Spleen (tissue), 11 donors: ENCODE measurements around the gene ROM1. TPM values are rescaled to one million over a fixed set of nuclear protein-coding genes. Genes with fewer than 3 reads are reported as not detected.
"Not testable (repeated sequence)": the region's sequence is repeated elsewhere in the genome, so short reads cannot be mapped to it uniquely, and the experiment has no call there.

ENCODE experiments used
- DNase-seq: peaks from one replicate; pipeline ENCODE4 v3.0.0-alpha.2; 2020
- H3K27ac ChIP-seq, 8 donors: fragments of 200-600 bp; sonication (generic) in 7 of 8; 1 replicate in 4 of 8; 2 replicates in 4 of 8; pipeline versions ENCODE4 v1.5.0 to v1.8.0; 2016 to 2021; ENCODE audit warnings: inconsistent platforms in 4 of 8, mild to moderate bottlenecking in 4 of 8, moderate library complexity in 1 of 8
- H3K27me3 ChIP-seq, 7 donors: fragments of 200-600 bp; sonication (generic) in 6 of 7; replicated peaks in 1 of 7; 1 replicate in 4 of 7; 2 replicates in 3 of 7; pipeline versions ENCODE4 v1.5.0 to v1.8.0; 2016 to 2021; ENCODE audit warnings: inconsistent platforms in 3 of 7, mild to moderate bottlenecking in 1 of 7
- H3K36me3 ChIP-seq, 6 donors: fragments of 200-600 bp; sonication (generic) in 5 of 6; 1 replicate in 4 of 6; 2 replicates in 2 of 6; pipeline versions ENCODE4 v1.5.0 to v1.8.0; 2016 to 2021; ENCODE audit warnings: inconsistent platforms in 2 of 6
- H3K4me1 ChIP-seq, 6 donors: fragments of 200-600 bp; sonication (generic) in 5 of 6; 1 replicate in 3 of 6; 2 replicates in 3 of 6; pipeline versions ENCODE4 v1.5.0 to v1.8.0; 2016 to 2021; ENCODE audit warnings: inconsistent platforms in 3 of 6
- H3K4me3 ChIP-seq, 8 donors: fragments of 200-600 bp; sonication (generic) in 7 of 8; 1 replicate in 4 of 8; 2 replicates in 4 of 8; pipeline versions ENCODE4 v1.5.0 to v1.8.0; 2016 to 2021; ENCODE audit warnings: inconsistent platforms in 4 of 8, mild to moderate bottlenecking in 4 of 8, moderate library complexity in 2 of 8
- H3K9me3 ChIP-seq, 8 donors: fragments of 200-600 bp; sonication (generic) in 7 of 8; 1 replicate in 4 of 8; 2 replicates in 4 of 8; pipeline versions ENCODE4 v1.5.0 to v1.8.0; 2016 to 2021; ENCODE audit warnings: inconsistent platforms in 4 of 8
- POLR2A ChIP-seq, 3 donors: fragments of 450-650 bp; IDR thresholded peaks; one replicate each; pipeline ENCODE4 v1.5.1; 2017; ENCODE audit warnings: antibody characterized with exemption in 3 of 3, mild to moderate bottlenecking in 1 of 3
- POLR2AphosphoS5 ChIP-seq, 3 donors: sonication (generic); formaldehyde crosslinking; IDR thresholded peaks; one replicate each; pipeline ENCODE4 v1.5.1; 2017; ENCODE audit warnings: antibody characterized with exemption in 3 of 3
- WGBS, 5 donors: extraction: QIAGEN DNeasy Blood & Tissue Kit in 3 of 5; methylation state at CpG; one replicate each; pipeline versions ENCODE4 v1.1.5 to v1.1.7; 2013 to 2018; 5-methylcytosine and 5-hydroxymethylcytosine counted together
- intact Hi-C: fragments of 100-400 bp; cut with DNase I; formaldehyde crosslinking; loops from one replicate; pipeline ENCODE4 v1.15.0; 2023; ENCODE audit warnings: low total_unique reads
- polyA plus RNA-seq, 3 donors: library from polyadenylated mRNA; stranded (reverse); fragments of 200-250 nt; gene quantifications; one replicate each; pipeline ENCODE4 v1.2.1, GENCODE V29; 2013
- total RNA-seq, 7 donors: library from RNA; depleted of rRNA in 3 of 7; stranded (reverse); fragments of >200 nt in 3 of 7; fragmentation: NEBNext Ultra II Directional in 4 of 7; extraction: Animal tissue kit (Norgen Biotek cat#: 25700) in 4 of 7; gene quantifications; one replicate each; pipeline versions ENCODE4 v1.1.0 to v1.2.1, GENCODE V29; 2016 to 2021
- TF ChIP-seq, protein P1 (sequence below), 11 experiments: fragments of 200-600 bp in 7 of 11; fragments of 450-650 bp in 4 of 11; sonication (generic) in 4 of 11; IDR thresholded peaks in 8 of 11; conservative IDR thresholded peaks in 3 of 11; 1 replicate in 7 of 11; 2 replicates in 4 of 11; pipeline versions ENCODE4 v1.4.0 to v1.8.0; 2016 to 2021; ENCODE audit warnings: antibody characterized with exemption in 11 of 11, inconsistent platforms in 4 of 11, mild to moderate bottlenecking in 1 of 11
- donor health status: healthy with polysubstance abuse.
- donor health status: DM: no; HTN: no; CAD: no; lungs with moderate emphysema.
- donor health status: DM: no; HTN: no; CAD: no.
- donor health status: Bipolar disorder and iron deficiency.
- donor health status: healthy.
- donor health status: DM: no; HTN: no; CAD: no.
- donor health status: DM: yes; HTN: yes; CAD: no.

Gene ROM1
- total and polyA plus RNA-seq, 10 donors, result 4.2 to 15.0 (median 5.9) TPM

GRCh38 chr11:62567018-62567633 is 45.9 kb upstream of the ROM1 start:
- no peak overlapping the region for H3K4me3 ChIP-seq
- no peaks in the 10 kb centered on the region for H3K9me3 ChIP-seq
- intact Hi-C loops, result no loop called here
- 44 to 79% (median 75%) methylated on average over 8 of the region's 8 CpGs for WGBS, 5 donors
- peak overlapping the region in 2 of 8 donors; percentile 58 to 70 for H3K27ac ChIP-seq
- peaks cover 4 to 65% (median 25%) of the 10 kb centered on the region in 6 donors for H3K4me1 ChIP-seq
- TF ChIP-seq, protein P1, sequence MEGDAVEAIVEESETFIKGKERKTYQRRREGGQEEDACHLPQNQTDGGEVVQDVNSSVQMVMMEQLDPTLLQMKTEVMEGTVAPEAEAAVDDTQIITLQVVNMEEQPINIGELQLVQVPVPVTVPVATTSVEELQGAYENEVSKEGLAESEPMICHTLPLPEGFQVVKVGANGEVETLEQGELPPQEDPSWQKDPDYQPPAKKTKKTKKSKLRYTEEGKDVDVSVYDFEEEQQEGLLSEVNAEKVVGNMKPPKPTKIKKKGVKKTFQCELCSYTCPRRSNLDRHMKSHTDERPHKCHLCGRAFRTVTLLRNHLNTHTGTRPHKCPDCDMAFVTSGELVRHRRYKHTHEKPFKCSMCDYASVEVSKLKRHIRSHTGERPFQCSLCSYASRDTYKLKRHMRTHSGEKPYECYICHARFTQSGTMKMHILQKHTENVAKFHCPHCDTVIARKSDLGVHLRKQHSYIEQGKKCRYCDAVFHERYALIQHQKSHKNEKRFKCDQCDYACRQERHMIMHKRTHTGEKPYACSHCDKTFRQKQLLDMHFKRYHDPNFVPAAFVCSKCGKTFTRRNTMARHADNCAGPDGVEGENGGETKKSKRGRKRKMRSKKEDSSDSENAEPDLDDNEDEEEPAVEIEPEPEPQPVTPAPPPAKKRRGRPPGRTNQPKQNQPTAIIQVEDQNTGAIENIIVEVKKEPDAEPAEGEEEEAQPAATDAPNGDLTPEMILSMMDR (IDR thresholded peaks at IDR 0.05 in 8 of 11, conservative IDR thresholded peaks at IDR 0.05 in 3 of 11), result no peak
- TF ChIP-seq POLR2AphosphoS5 (IDR thresholded peaks at IDR 0.05) (no peak), POLR2A (IDR thresholded peaks at IDR 0.05) (no peak)
- peaks cover 0 to 100% (median 96%) of the 10 kb centered on the region in 6 donors for H3K36me3 ChIP-seq
- peak; percentile 32 for DNase-seq
- H3K27me3 ChIP-seq, result no peaks in the 10 kb centered on the region

- H3K27ac ChIP-seq, result peak overlapping the region in 1 of 8 donors; percentile 20
- peak; percentile 2 for DNase-seq
- TF ChIP-seq, protein P1 (IDR thresholded peaks at IDR 0.05 in 8 of 11, conservative IDR thresholded peaks at IDR 0.05 in 3 of 11), result no peak
- TF ChIP-seq POLR2A (IDR thresholded peaks at IDR 0.05), result no peak
- H3K9me3 ChIP-seq, result no peaks in the 10 kb centered on the region
- H3K4me1 ChIP-seq, result peaks cover 15 to 72% (median 37%) of the 10 kb centered on the region in 6 donors
- no peaks in the 10 kb centered on the region for H3K27me3 ChIP-seq
- H3K4me3 ChIP-seq, result no peak overlapping the region
- WGBS, 5 donors, result 84 to 96% (median 93%) methylated on average over 1 of the region's 1 CpG
- intact Hi-C loops, result no loop called here
- H3K36me3 ChIP-seq, result peaks cover 0 to 81% (median 77%) of the 10 kb centered on the region in 6 donors
Observed at GRCh38 chr11:62569611-62570010, 43.4 kb upstream of the ROM1 start.

- H3K27ac ChIP-seq, result peak overlapping the region in 1 of 8 donors; percentile 50
- 78 to 89% (median 79%) methylated on average over 5 of the region's 5 CpGs for WGBS, 5 donors
- peak; percentile 3 for DNase-seq
- intact Hi-C loops, H3K4me3 ChIP-seq, H3K9me3 ChIP-seq, H3K27me3 ChIP-seq: not testable (repeated sequence)
- peaks cover 0 to 75% (median 66%) of the 10 kb centered on the region in 6 donors for H3K36me3 ChIP-seq
- peaks cover 28 to 75% (median 49%) of the 10 kb centered on the region in 6 donors for H3K4me1 ChIP-seq
Observed at GRCh38 chr11:62570903-62571302, 42.2 kb upstream of the ROM1 start.

- intact Hi-C loops, H3K27me3 ChIP-seq, H3K4me3 ChIP-seq, H3K9me3 ChIP-seq, DNase-seq: not testable (repeated sequence)
- Histone ChIP-seq H3K4me1 (peaks cover 34 to 75% (median 55%) of the 10 kb centered on the region in 6 donors), H3K27ac (peak overlapping the region in 1 of 8 donors; percentile 50), H3K36me3 (peaks cover 0 to 75% (median 66%) of the 10 kb centered on the region in 6 donors)
- WGBS, 5 donors, result 86 to 97% (median 92%) methylated on average over 5 of the region's 5 CpGs
Observed at GRCh38 chr11:62571493-62571892, 41.6 kb upstream of the ROM1 start.

- Histone ChIP-seq H3K9me3 (no peaks in the 10 kb centered on the region), H3K4me1 (peaks cover 36 to 78% (median 57%) of the 10 kb centered on the region in 6 donors), H3K27ac (peak overlapping the region in 5 of 8 donors; percentile 84 to 91 (median 87)), H3K36me3 (peaks cover 0 to 75% (median 63%) of the 10 kb centered on the region in 6 donors), H3K27me3 (no peaks in the 10 kb centered on the region), H3K4me3 (peak overlapping the region; percentile 67 to 90 (median 77))
- intact Hi-C loops, result no loop called here
- no peak for TF ChIP-seq POLR2AphosphoS5 (IDR thresholded peaks at IDR 0.05)
- TF ChIP-seq, protein P1 (IDR thresholded peaks at IDR 0.05 in 8 of 11, conservative IDR thresholded peaks at IDR 0.05 in 3 of 11), result no peak
- TF ChIP-seq POLR2A (IDR thresholded peaks at IDR 0.05), result no peak
- peak; percentile 68 for DNase-seq
- 69 to 90% (median 75%) methylated on average over 12 of the region's 12 CpGs for WGBS, 5 donors
Observed at GRCh38 chr11:62572431-62572830, 40.6 kb upstream of the ROM1 start.
